ENCODE measurements around the gene IQCF5.

- no peak for TF ChIP-seq CTCF (IDR thresholded peaks at IDR 0.05)
- TF ChIP-seq NFE2L2 (conservative IDR thresholded peaks at IDR 0.05; ENCODE audit: low read length) = no peak
- no peak for TF ChIP-seq MAX (IDR thresholded peaks at IDR 0.05)
These were observed 990 bp downstream of the IQCF5 start for GRCh38 chr3:51874411-51874810.

Data from A549 (cell line).